ENCODE data around the gene GMPPA. TPM values are rescaled to one million over a fixed set of nuclear protein-coding genes. Genes with fewer than 3 reads are reported as not detected.

Gene GMPPA
- total RNA-seq, 2 experiments from 2014 or later = 37.5 to 40.5 TPM

Other genes with a start within 250 kb of the GMPPA start
- not detected for gene TUBA4B, start 245.6 kb upstream of the GMPPA start, total RNA-seq
- gene TUBA4A, start 245.0 kb upstream of the GMPPA start, total RNA-seq = 100 to 1,000 TPM; 221 TPM
- gene DNAJB2, start 219.5 kb upstream of the GMPPA start, total RNA-seq = 10 to 100 TPM; 50.2 to 53.5 TPM
- under 1 TPM; 0.04 to 0.42 TPM for gene PTPRN, start 189.5 kb upstream of the GMPPA start, total RNA-seq
- gene RESP18, start 166.1 kb upstream of the GMPPA start, total RNA-seq = not detected
- gene DNPEP, start 111.0 kb upstream of the GMPPA start, total RNA-seq = 100 to 1,000 TPM; 110 to 115 TPM
- not detected for gene DES, start 80.5 kb upstream of the GMPPA start, total RNA-seq
- under 1 TPM; 0.78 to 0.95 TPM for gene SPEG, start 64.0 kb upstream of the GMPPA start, total RNA-seq
- gene ASIC4, start 15.6 kb downstream of the GMPPA start, total RNA-seq = not detected
- 10 to 100 TPM; 36.4 to 36.8 TPM for gene CHPF, start 44.9 kb downstream of the GMPPA start, total RNA-seq
- 1 to 10 TPM; 5.9 to 7.1 TPM for gene TMEM198, start 45.1 kb downstream of the GMPPA start, total RNA-seq
- gene OBSL1, start 72.6 kb downstream of the GMPPA start, total RNA-seq = 1 to 10 TPM in 1 of 2 experiments, under 1 TPM in 1; 0.99 to 1.2 TPM
- gene INHA, start 73.4 kb downstream of the GMPPA start, total RNA-seq = not detected
- 10 to 100 TPM; 25.9 to 27.6 TPM for gene STK11IP, start 99.0 kb downstream of the GMPPA start, total RNA-seq
- gene SLC4A3, start 128.7 kb downstream of the GMPPA start, total RNA-seq = under 1 TPM; 0.04 to 0.08 TPM

Measured in activated CD8-positive, alpha-beta memory T cell treated with anti-CD3 and anti-CD28 coated beads for 36 hours (primary cell).